HCEC 1CT (cell line): ENCODE measurements around the gene JPH3.
A peak's percentile ranks its signal among the peaks of the same experiment; 100 is the strongest.
"Not testable (repeated sequence)": the region's sequence is repeated elsewhere in the genome, so short reads cannot be mapped to it uniquely, and the experiment has no call there.

Source experiments
- DNase-seq: peaks from one replicate; pipeline ENCODE4 v3.0.0-alpha.2; 2017

JPH3 gene

GRCh38 chr16:87700406-87701077, 98.2 kb downstream of the JPH3 start:
- no peak for DNase-seq

GRCh38 chr16:87701078-87701460, 98.8 kb downstream of the JPH3 start:
- no peak for DNase-seq

GRCh38 chr16:87701505-87701921, 99.2 kb downstream of the JPH3 start:
- DNase-seq: no peak

- peak; percentile 7 for DNase-seq
These were observed 100.1 kb downstream of the JPH3 start for GRCh38 chr16:87702325-87702811.

- no peak for DNase-seq
These were observed 100.8 kb downstream of the JPH3 start for GRCh38 chr16:87703071-87703470.

GRCh38 chr16:87703835-87704375, 101.6 kb downstream of the JPH3 start:
- DNase-seq: no peak

GRCh38 chr16:87704754-87705353, 102.5 kb downstream of the JPH3 start:
- DNase-seq: no peak

GRCh38 chr16:87705771-87706277, 103.5 kb downstream of the JPH3 start:
- no peak for DNase-seq

GRCh38 chr16:87706278-87707000, 104.1 kb downstream of the JPH3 start:
- DNase-seq: no peak

- no peak for DNase-seq
These were observed 104.8 kb downstream of the JPH3 start for GRCh38 chr16:87707097-87707496.

GRCh38 chr16:87707714-87708580, 105.6 kb downstream of the JPH3 start:
- no peak for DNase-seq

GRCh38 chr16:87708881-87709638, 106.8 kb downstream of the JPH3 start:
- no peak for DNase-seq

GRCh38 chr16:87709677-87710076, 107.4 kb downstream of the JPH3 start:
- no peak for DNase-seq

- DNase-seq: no peak
These were observed 108.6 kb downstream of the JPH3 start for GRCh38 chr16:87710887-87711286.

- no peak for DNase-seq
These were observed 110.0 kb downstream of the JPH3 start for GRCh38 chr16:87712184-87712762.

GRCh38 chr16:87713451-87714229, 111.3 kb downstream of the JPH3 start:
- DNase-seq: no peak

- DNase-seq: no peak
These were observed 112.9 kb downstream of the JPH3 start for GRCh38 chr16:87715231-87715630.

GRCh38 chr16:87715658-87716057, 113.3 kb downstream of the JPH3 start:
- DNase-seq: no peak

GRCh38 chr16:87718831-87719230, 116.5 kb downstream of the JPH3 start:
- not testable (repeated sequence) for DNase-seq

- no peak for DNase-seq
These were observed 118.1 kb downstream of the JPH3 start for GRCh38 chr16:87720446-87720845.
